ENCODE data around the gene EXOC6.

EXOC6 gene

GRCh38 chr10:92848441-92849233, at the start of gene EXOC6:
EXOC6 (plus strand) TSS chr10:92848520; CDS start chr10:92848534, 14 bp downstream.
- DNase-seq (ENCODE audit: low read depth) = peak; percentile 46

GRCh38 chr10:92799568-92799967, 48.8 kb upstream of the EXOC6 start:
- no peak for DNase-seq (ENCODE audit: low read depth)

- no peak for DNase-seq (ENCODE audit: low read depth)
Measured at GRCh38 chr10:92800134-92800733, 48.1 kb upstream of the EXOC6 start.

- no peak for DNase-seq (ENCODE audit: low read depth)
Measured at GRCh38 chr10:92801978-92802872, 46.1 kb upstream of the EXOC6 start.

GRCh38 chr10:92809840-92810239, 38.5 kb upstream of the EXOC6 start:
- no peak for DNase-seq (ENCODE audit: low read depth)

- DNase-seq (ENCODE audit: low read depth) = no peak
Measured at GRCh38 chr10:92810934-92811532, 37.3 kb upstream of the EXOC6 start.

GRCh38 chr10:92811986-92812385, 36.3 kb upstream of the EXOC6 start:
- DNase-seq (ENCODE audit: low read depth) = no peak

- no peak for DNase-seq (ENCODE audit: low read depth)
Measured at GRCh38 chr10:92813979-92814378, 34.3 kb upstream of the EXOC6 start.

GRCh38 chr10:92814790-92815189, 33.5 kb upstream of the EXOC6 start:
- DNase-seq (ENCODE audit: low read depth) = no peak

GRCh38 chr10:92816091-92816531, 32.2 kb upstream of the EXOC6 start:
- no peak for DNase-seq (ENCODE audit: low read depth)

- DNase-seq (ENCODE audit: low read depth) = no peak
Measured at GRCh38 chr10:92822060-92822634, 26.2 kb upstream of the EXOC6 start.

- DNase-seq (ENCODE audit: low read depth) = no peak
Measured at GRCh38 chr10:92822964-92823363, 25.4 kb upstream of the EXOC6 start.

- DNase-seq (ENCODE audit: low read depth) = no peak
Measured at GRCh38 chr10:92826061-92826460, 22.3 kb upstream of the EXOC6 start.

GRCh38 chr10:92826504-92826903, 21.8 kb upstream of the EXOC6 start:
- DNase-seq (ENCODE audit: low read depth) = no peak

GRCh38 chr10:92829042-92829785, 19.1 kb upstream of the EXOC6 start:
- DNase-seq (ENCODE audit: low read depth) = no peak

- no peak for DNase-seq (ENCODE audit: low read depth)
Measured at GRCh38 chr10:92829786-92830377, 18.4 kb upstream of the EXOC6 start.

- DNase-seq (ENCODE audit: low read depth) = no peak
Measured at GRCh38 chr10:92830478-92831389, 17.6 kb upstream of the EXOC6 start.

GRCh38 chr10:92832121-92832520, 16.2 kb upstream of the EXOC6 start:
- DNase-seq (ENCODE audit: low read depth) = no peak

GRCh38 chr10:92832998-92833650, 15.2 kb upstream of the EXOC6 start:
- DNase-seq (ENCODE audit: low read depth) = no peak
